Transverse colon (tissue), 4 donors: ENCODE data around the gene MKRN3.

Experiments used
- EP300 ChIP-seq: sonication (generic); formaldehyde crosslinking; IDR thresholded peaks from one replicate; pipeline ENCODE4 v1.6.1; 2017; ENCODE audit warnings: antibody characterized with exemption, low read depth
- POLR2A ChIP-seq: fragments of 450-650 bp; IDR thresholded peaks from one replicate; pipeline ENCODE4 v1.6.1; 2016; ENCODE audit warnings: antibody characterized with exemption, mild to moderate bottlenecking, moderate library complexity
- POLR2AphosphoS5 ChIP-seq, 3 donors: sonication (generic); formaldehyde crosslinking; IDR thresholded peaks; one replicate each; pipeline ENCODE4 v1.6.1; 2016; ENCODE audit warnings: antibody characterized with exemption in 3 of 3
- TF ChIP-seq, protein P1 (sequence below), 5 experiments: fragments of 200-600 bp in 3 of 5; fragments of 450-650 bp in 2 of 5; sonication (generic) in 3 of 5; IDR thresholded peaks; 1 replicate in 2 of 5; 2 replicates in 3 of 5; pipeline ENCODE4 v1.5.1; 2016 to 2017; ENCODE audit warnings: antibody characterized with exemption in 5 of 5, inconsistent platforms in 3 of 5, mild to moderate bottlenecking in 2 of 5, moderate library complexity in 1 of 5

DNA sequence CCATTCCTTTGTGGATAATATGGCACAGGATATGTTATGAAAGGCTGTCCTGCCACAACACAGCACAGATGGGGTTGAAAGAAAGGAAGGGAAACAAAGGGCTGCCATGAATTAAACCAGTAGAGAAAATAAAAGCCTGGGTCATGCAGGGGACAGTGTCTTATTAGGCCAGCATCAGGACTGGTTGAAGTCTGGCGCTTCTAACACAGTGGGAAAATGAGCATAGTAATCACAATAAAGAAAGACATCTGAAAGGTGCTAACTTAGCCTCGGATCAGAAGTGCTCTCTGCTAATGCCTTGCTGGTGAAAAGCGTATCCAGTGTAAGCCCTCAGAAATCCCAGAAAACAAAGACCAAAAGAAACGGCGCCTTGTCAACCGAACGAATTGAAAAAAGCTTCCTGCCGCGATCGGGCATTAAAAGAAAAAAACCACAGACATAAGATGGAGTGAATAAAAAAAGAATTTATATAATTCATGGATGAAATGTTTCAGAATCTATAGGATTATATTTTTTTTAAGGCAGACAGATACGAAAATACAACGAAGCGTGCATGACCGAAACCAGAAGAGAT is 566 bp upstream of the MKRN3 start:
- no peak for TF ChIP-seq POLR2AphosphoS5 (IDR thresholded peaks at IDR 0.05)
- TF ChIP-seq POLR2A = no peak
- TF ChIP-seq, protein P1, sequence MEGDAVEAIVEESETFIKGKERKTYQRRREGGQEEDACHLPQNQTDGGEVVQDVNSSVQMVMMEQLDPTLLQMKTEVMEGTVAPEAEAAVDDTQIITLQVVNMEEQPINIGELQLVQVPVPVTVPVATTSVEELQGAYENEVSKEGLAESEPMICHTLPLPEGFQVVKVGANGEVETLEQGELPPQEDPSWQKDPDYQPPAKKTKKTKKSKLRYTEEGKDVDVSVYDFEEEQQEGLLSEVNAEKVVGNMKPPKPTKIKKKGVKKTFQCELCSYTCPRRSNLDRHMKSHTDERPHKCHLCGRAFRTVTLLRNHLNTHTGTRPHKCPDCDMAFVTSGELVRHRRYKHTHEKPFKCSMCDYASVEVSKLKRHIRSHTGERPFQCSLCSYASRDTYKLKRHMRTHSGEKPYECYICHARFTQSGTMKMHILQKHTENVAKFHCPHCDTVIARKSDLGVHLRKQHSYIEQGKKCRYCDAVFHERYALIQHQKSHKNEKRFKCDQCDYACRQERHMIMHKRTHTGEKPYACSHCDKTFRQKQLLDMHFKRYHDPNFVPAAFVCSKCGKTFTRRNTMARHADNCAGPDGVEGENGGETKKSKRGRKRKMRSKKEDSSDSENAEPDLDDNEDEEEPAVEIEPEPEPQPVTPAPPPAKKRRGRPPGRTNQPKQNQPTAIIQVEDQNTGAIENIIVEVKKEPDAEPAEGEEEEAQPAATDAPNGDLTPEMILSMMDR (IDR thresholded peaks at IDR 0.05) = no peak
- no peak for TF ChIP-seq EP300
